Heart left ventricle (tissue), 16 donors: ENCODE measurements around the gene HHIPL2. TPM values are rescaled to one million over a fixed set of nuclear protein-coding genes. Genes with fewer than 3 reads are reported as not detected.

ENCODE experiments used
- ATAC-seq, 4 donors: fragments of 200-7000 bp; cut with Tn5 transposase; one replicate each; pipeline ENCODE4 v1.9.1; 2020 to 2022; ENCODE audit warnings: moderate library complexity in 4 of 4, mild to moderate bottlenecking in 3 of 4, moderate number of reproducible peaks in 1 of 4
- DNase-seq, 5 donors: peaks; one replicate each; pipeline ENCODE4 v3.0.0-alpha.2; 2020
- H3K27ac ChIP-seq, 12 donors: fragments of 200-600 bp; sonication (generic) in 4 of 12; one replicate each; pipeline versions ENCODE4 v1.5.0 to v1.8.0; 2016 to 2022; ENCODE audit warnings: mild to moderate bottlenecking in 2 of 12
- H3K27me3 ChIP-seq, 9 donors: fragments of 200-600 bp; sonication (generic) in 2 of 9; one replicate each; pipeline versions ENCODE4 v1.5.1 to v1.8.0; 2016 to 2022; ENCODE audit warnings: mild to moderate bottlenecking in 3 of 9
- H3K36me3 ChIP-seq, 9 donors: fragments of 200-600 bp; sonication (generic) in 2 of 9; one replicate each; pipeline versions ENCODE4 v1.5.0 to v1.8.0; 2018 to 2022; ENCODE audit warnings: mild to moderate bottlenecking in 2 of 9
- H3K4me1 ChIP-seq, 12 donors: fragments of 200-600 bp; sonication (generic) in 4 of 12; one replicate each; pipeline versions ENCODE4 v1.5.0 to v1.8.0; 2016 to 2022; ENCODE audit warnings: mild to moderate bottlenecking in 3 of 12
- H3K4me3 ChIP-seq, 12 donors: fragments of 200-600 bp; sonication (generic) in 4 of 12; one replicate each; pipeline versions ENCODE4 v1.5.0 to v1.8.0; 2017 to 2022; ENCODE audit warnings: mild to moderate bottlenecking in 9 of 12, moderate library complexity in 4 of 12
- H3K9me3 ChIP-seq, 12 donors: fragments of 200-600 bp; sonication (generic) in 4 of 12; one replicate each; pipeline versions ENCODE4 v1.5.0 to v1.8.0; 2016 to 2022; ENCODE audit warnings: mild to moderate bottlenecking in 1 of 12
- CTCF ChIP-seq, 12 donors: fragments of 200-600 bp; sonication (generic) in 4 of 12; IDR thresholded peaks; one replicate each; pipeline versions ENCODE4 v1.5.0 to v1.8.0; 2018 to 2022; ENCODE audit warnings: antibody characterized with exemption in 12 of 12, mild to moderate bottlenecking in 5 of 12
- POLR2A ChIP-seq, 2 donors: fragments of 450-650 bp; IDR thresholded peaks; one replicate each; pipeline ENCODE4 v1.6.1; 2017; ENCODE audit warnings: antibody characterized with exemption in 2 of 2, mild to moderate bottlenecking in 2 of 2, moderate library complexity in 2 of 2
- WGBS, 4 donors: extraction: QIAGEN DNeasy Blood & Tissue Kit in 2 of 4; methylation state at CpG; one replicate each; pipeline versions ENCODE4 v1.1.5 to v1.1.7; 2013 to 2018; 5-methylcytosine and 5-hydroxymethylcytosine counted together
- intact Hi-C, 10 donors: fragments of 100-400 bp; cut with DNase I; formaldehyde crosslinking; loops; one replicate each; pipeline versions ENCODE4 v1.11.1 to v1.14.2; 2022
- polyA plus RNA-seq, 2 donors: library from polyadenylated mRNA; stranded (reverse); fragments of 200-250 nt; gene quantifications; one replicate each; pipeline ENCODE4 v1.2.3, GENCODE V29; 2013
- total RNA-seq, 9 donors: library from RNA; depleted of rRNA in 2 of 9; stranded (reverse); fragments of >200 nt in 2 of 9; fragmentation: NEBNext Ultra II Directional in 3 of 9; extraction: Animal tissue kit (Norgen Biotek cat#: 25700) in 3 of 9; gene quantifications; one replicate each; pipeline versions ENCODE4 v1.1.0 to v1.2.4, GENCODE V29; 2016 to 2023
- donor health status: ischemic (EF 13 %, LVEDD 7.1; RV severe dilation, severe dysfunction).
- donor health status: healthy with polysubstance abuse.
- donor health status: DM: no; HTN: yes; CAD: no.
- donor health status: DM: no; HTN: no; CAD: no.
- donor health status: ischemic (EF 25% LVEDD 6.9; RV normal size, moderate dysfunction).
- donor health status: ischemic (EF 25% LVEDD 5.7; RV mildly dilated, moderate dysfunction).
- donor health status: healthy.
- donor health status: DM: yes; HTN: yes; CAD: no.
- donor health status: ischemic (EF 35%, LVEDD 5.7; RV mildly dilated, moderate dysfunction).
- donor health status: nonischemic (EF 11% LVEDD 7.7; RV severe dilation, severe dysfunction).
- donor health status: DM: yes; HTN: yes; CAD: no.
- donor health status: PGD.
- donor health status: ischemic (EF 29% LVEDD 5.4; RV normal size, mild dysfunction).
- donor health status: nonischemic (EF 23%, LVEDD 6.1; RV moderate dilation, normal function).

HHIPL2 gene
- total and polyA plus RNA-seq, 11 donors: 0.06 to 1.1 (median 0.27) TPM; not detected in 8

- Histone ChIP-seq H3K27ac (no peak overlapping the region), H3K4me1 (no peaks in the 10 kb centered on the region), H3K4me3 (no peak overlapping the region), H3K36me3 (no peaks in the 10 kb centered on the region), H3K27me3 (peaks cover 0 to 16% (median 0%) of the 10 kb centered on the region in 9 donors), H3K9me3 (no peaks in the 10 kb centered on the region)
- ATAC-seq (no peak), DNase-seq (no peak)
- TF ChIP-seq CTCF (IDR thresholded peaks at IDR 0.05): no peak
- 28 to 51% (median 41%) methylated on average over 2 of the region's 2 CpGs for WGBS, 4 donors
- intact Hi-C loops: no loop called here
Measured at GRCh38 chr1:222540598-222540995, 7.3 kb downstream of the HHIPL2 start.

- no peak for TF ChIP-seq POLR2A (IDR thresholded peaks at IDR 0.05)
- ATAC-seq (no peak), DNase-seq (no peak)
- intact Hi-C loops: no loop called here
- Histone ChIP-seq H3K27ac (no peak overlapping the region), H3K27me3 (peaks cover 0 to 12% (median 0%) of the 10 kb centered on the region in 9 donors), H3K9me3 (no peaks in the 10 kb centered on the region), H3K4me1 (no peaks in the 10 kb centered on the region), H3K4me3 (no peak overlapping the region), H3K36me3 (no peaks in the 10 kb centered on the region)
- 76 to 82% (median 79%) methylated on average over 14 to 16 of the region's 16 CpGs for WGBS, 4 donors
Measured at GRCh38 chr1:222539951-222540597, 7.8 kb downstream of the HHIPL2 start.

GRCh38 chr1:222535455-222535854, 12.4 kb downstream of the HHIPL2 start:
- no peaks in the 10 kb centered on the region for H3K36me3 ChIP-seq
- no peak for ATAC-seq
- no peaks in the 10 kb centered on the region for H3K4me1 ChIP-seq
- H3K9me3 ChIP-seq: no peaks in the 10 kb centered on the region
- 76 to 84% (median 81%) methylated on average over 5 of the region's 5 CpGs for WGBS, 4 donors
- H3K27ac ChIP-seq: no peak overlapping the region
- no peaks in the 10 kb centered on the region for H3K27me3 ChIP-seq
- H3K4me3 ChIP-seq: no peak overlapping the region
- no peak for DNase-seq
- TF ChIP-seq CTCF (IDR thresholded peaks at IDR 0.05): no peak
- TF ChIP-seq POLR2A (IDR thresholded peaks at IDR 0.05): no peak
- intact Hi-C loops: no loop called here

- WGBS, 4 donors: 68 to 82% (median 77%) methylated on average over 6 of the region's 6 CpGs
- intact Hi-C loops: no loop called here
Measured at GRCh38 chr1:222530852-222531251, 17.1 kb downstream of the HHIPL2 start.

More at GRCh38 chr1:222530852-222531251, 17.1 kb downstream of the HHIPL2 start:
- TF ChIP-seq CTCF (IDR thresholded peaks at IDR 0.05) (no peak), POLR2A (IDR thresholded peaks at IDR 0.05) (no peak)
- ATAC-seq: no peak
- H3K9me3 ChIP-seq: no peaks in the 10 kb centered on the region
- H3K36me3 ChIP-seq: no peaks in the 10 kb centered on the region
- peaks cover 0 to 4% (median 0%) of the 10 kb centered on the region in 9 donors for H3K27me3 ChIP-seq
- H3K27ac ChIP-seq: no peak overlapping the region
- no peaks in the 10 kb centered on the region for H3K4me1 ChIP-seq
- DNase-seq: no peak
- no peak overlapping the region for H3K4me3 ChIP-seq
